Mucosa of descending colon (tissue), 3 donors: ENCODE results near the gene BRF1. TPM values are rescaled to one million over a fixed set of nuclear protein-coding genes. Genes with fewer than 3 reads are reported as not detected.
A peak's percentile ranks its signal among the peaks of the same experiment; 100 is the strongest.

Experiments
- ATAC-seq: fragments of 200-7000 bp; cut with Tn5 transposase; one replicate; pipeline ENCODE4 v1.9.1; 2020; ENCODE audit warnings: mild to moderate bottlenecking, moderate library complexity
- DNase-seq, 3 donors: peaks; one replicate each; pipeline ENCODE4 v3.0.0-alpha.2; 2020
- H3K36me3 ChIP-seq: fragments of 200-600 bp; one replicate; pipeline ENCODE4 v1.8.0; 2021; ENCODE audit warnings: low read depth, mild to moderate bottlenecking
- H3K4me1 ChIP-seq: fragments of 200-600 bp; one replicate; pipeline ENCODE4 v1.8.0; 2021; ENCODE audit warnings: low read depth, mild to moderate bottlenecking
- H3K4me3 ChIP-seq: fragments of 200-600 bp; one replicate; pipeline ENCODE4 v1.8.0; 2021; ENCODE audit warnings: mild to moderate bottlenecking
- H3K9me3 ChIP-seq: fragments of 200-600 bp; one replicate; pipeline ENCODE4 v1.8.0; 2021; ENCODE audit warnings: mild to moderate bottlenecking
- intact Hi-C, 2 donors: fragments of 100-400 bp; cut with DNase I in 1 of 2; cut with micrococcal nuclease in 1 of 2; formaldehyde crosslinking; loops; one replicate each; pipeline versions ENCODE4 v1.11.0 to v1.11.1; 2022; cut with DNase I, micrococcal nuclease
- total RNA-seq, 3 donors: library from RNA; stranded (reverse); fragmentation: NEBNext Ultra II Directional in 2 of 3; extraction: Animal tissue kit (Norgen Biotek cat#: 25700) in 2 of 3; gene quantifications; one replicate each; pipeline versions ENCODE4 v1.2.1 to v1.2.4, GENCODE V29; 2021 to 2023
- TF ChIP-seq, protein P1 (sequence below): fragments of 200-600 bp; IDR thresholded peaks from one replicate; pipeline ENCODE4 v1.8.0; 2022; ENCODE audit warnings: antibody characterized with exemption, mild to moderate bottlenecking
- donor health status: DM: no; HTN: no; CAD: no; lungs with moderate emphysema.
- donor health status: DM: no; HTN: no; CAD: no.
- donor health status: DM: no; HTN: yes; CAD: no.

The BRF1 gene
- total RNA-seq, 3 donors from 2014 or later: 27.4 to 40.1 (median 34.2) TPM

- peak in 1 of 3 donors; percentile 36 for DNase-seq
- H3K36me3 ChIP-seq: no peaks in the 10 kb centered on the region
These were observed 33.8 kb upstream of the BRF1 start for GRCh38 chr14:105334383-105335230.

GRCh38 chr14:105333613-105334364, 33.0 kb upstream of the BRF1 start:
- H3K4me1 ChIP-seq: no peaks in the 10 kb centered on the region
- H3K36me3 ChIP-seq: no peaks in the 10 kb centered on the region
- no peak overlapping the region for H3K4me3 ChIP-seq
- ATAC-seq (no peak), DNase-seq (peak in 1 of 3 donors; percentile 32)
- intact Hi-C loops: no loop called here
- TF ChIP-seq, protein P1, sequence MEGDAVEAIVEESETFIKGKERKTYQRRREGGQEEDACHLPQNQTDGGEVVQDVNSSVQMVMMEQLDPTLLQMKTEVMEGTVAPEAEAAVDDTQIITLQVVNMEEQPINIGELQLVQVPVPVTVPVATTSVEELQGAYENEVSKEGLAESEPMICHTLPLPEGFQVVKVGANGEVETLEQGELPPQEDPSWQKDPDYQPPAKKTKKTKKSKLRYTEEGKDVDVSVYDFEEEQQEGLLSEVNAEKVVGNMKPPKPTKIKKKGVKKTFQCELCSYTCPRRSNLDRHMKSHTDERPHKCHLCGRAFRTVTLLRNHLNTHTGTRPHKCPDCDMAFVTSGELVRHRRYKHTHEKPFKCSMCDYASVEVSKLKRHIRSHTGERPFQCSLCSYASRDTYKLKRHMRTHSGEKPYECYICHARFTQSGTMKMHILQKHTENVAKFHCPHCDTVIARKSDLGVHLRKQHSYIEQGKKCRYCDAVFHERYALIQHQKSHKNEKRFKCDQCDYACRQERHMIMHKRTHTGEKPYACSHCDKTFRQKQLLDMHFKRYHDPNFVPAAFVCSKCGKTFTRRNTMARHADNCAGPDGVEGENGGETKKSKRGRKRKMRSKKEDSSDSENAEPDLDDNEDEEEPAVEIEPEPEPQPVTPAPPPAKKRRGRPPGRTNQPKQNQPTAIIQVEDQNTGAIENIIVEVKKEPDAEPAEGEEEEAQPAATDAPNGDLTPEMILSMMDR: no peak
- no peaks in the 10 kb centered on the region for H3K9me3 ChIP-seq

More at GRCh38 chr14:105334383-105335230, 33.8 kb upstream of the BRF1 start:
- ATAC-seq: no peak
- Histone ChIP-seq H3K4me3 (no peak overlapping the region), H3K4me1 (no peaks in the 10 kb centered on the region), H3K9me3 (no peaks in the 10 kb centered on the region)
- TF ChIP-seq, protein P1: no peak
- intact Hi-C loops: no loop called here

GRCh38 chr14:105333020-105333490, 32.3 kb upstream of the BRF1 start:
- ATAC-seq: peak; percentile 18
- Histone ChIP-seq H3K4me3 (no peak overlapping the region), H3K4me1 (no peaks in the 10 kb centered on the region), H3K9me3 (no peaks in the 10 kb centered on the region), H3K36me3 (no peaks in the 10 kb centered on the region)
- no peak for DNase-seq
- TF ChIP-seq, protein P1: no peak
- intact Hi-C loops: no loop called here

DNA sequence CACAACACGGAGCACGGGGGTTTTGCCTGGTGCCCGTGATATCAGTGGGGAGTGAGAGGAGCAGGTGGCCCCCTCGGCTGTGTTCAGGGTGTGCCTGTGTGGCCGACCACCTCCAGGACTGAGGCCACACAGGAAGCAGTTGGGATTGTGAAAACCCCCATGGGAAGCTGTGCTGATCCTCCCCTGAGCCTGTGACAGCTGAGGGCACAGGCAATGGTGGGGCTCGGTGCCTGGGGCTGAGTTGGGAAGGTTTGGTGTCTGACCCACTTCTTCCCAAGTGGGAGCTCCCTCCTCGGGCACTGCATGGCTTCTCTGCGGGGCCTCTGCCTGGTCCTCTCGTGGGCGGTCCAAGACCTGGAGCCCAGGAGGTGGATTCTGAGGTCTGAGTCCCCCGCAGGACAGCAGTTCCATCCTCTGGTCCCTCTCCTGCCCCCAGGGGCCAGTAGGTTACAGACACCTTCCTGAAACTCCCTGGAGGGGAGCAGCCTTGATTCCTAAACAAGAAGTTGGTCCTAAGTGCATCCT, 31.6 kb upstream of the BRF1 start:
- no peak overlapping the region for H3K4me3 ChIP-seq
- no peaks in the 10 kb centered on the region for H3K9me3 ChIP-seq
- TF ChIP-seq, protein P1: no peak
- intact Hi-C loops: no loop called here
- H3K4me1 ChIP-seq: no peaks in the 10 kb centered on the region
- ATAC-seq: no peak
- H3K36me3 ChIP-seq: no peaks in the 10 kb centered on the region
- no peak for DNase-seq

- ATAC-seq (no peak), DNase-seq (no peak)
- Histone ChIP-seq H3K4me1 (no peaks in the 10 kb centered on the region), H3K36me3 (no peaks in the 10 kb centered on the region), H3K4me3 (no peak overlapping the region), H3K9me3 (no peaks in the 10 kb centered on the region)
- TF ChIP-seq, protein P1: no peak
- intact Hi-C loops: no loop called here
These were observed 31.0 kb upstream of the BRF1 start for GRCh38 chr14:105331575-105332349.
